Breast epithelium (tissue), 3 donors: Measurements from ENCODE around the gene HIPK3.

Experiments used
- CTCF ChIP-seq, 3 donors: fragments of 450-650 bp; IDR thresholded peaks; one replicate each; pipeline ENCODE4 v1.5.1; 2016 to 2017; ENCODE audit warnings: antibody characterized with exemption in 3 of 3, mild to moderate bottlenecking in 3 of 3, moderate library complexity in 3 of 3
- POLR2AphosphoS5 ChIP-seq, 3 donors: sonication (generic); formaldehyde crosslinking; IDR thresholded peaks; one replicate each; pipeline ENCODE4 v1.6.1; 2017; ENCODE audit warnings: antibody characterized with exemption in 3 of 3

GRCh38 chr11:33373636-33374035 is 116.5 kb downstream of the HIPK3 start:
- no peak for TF ChIP-seq POLR2AphosphoS5 (IDR thresholded peaks at IDR 0.05)
- TF ChIP-seq CTCF (IDR thresholded peaks at IDR 0.05): no peak
